ENCODE measurements around the gene SMAD3. TPM values are rescaled to one million over a fixed set of nuclear protein-coding genes. Genes with fewer than 3 reads are reported as not detected.

The SMAD3 gene
- total RNA-seq, 2 experiments from 2014 or later = 41.2 to 77.8 TPM

GRCh38 chr15:67120009-67120838, 54.8 kb downstream of the SMAD3 start:
- no peak for TF ChIP-seq EZH2phosphoT487 (IDR thresholded peaks at IDR 0.05; ENCODE audit: borderline replicate concordance, low read depth, low read length)
- TF ChIP-seq CTCF (conservative IDR thresholded peaks at IDR 0.05; ENCODE audit: low read length) = no peak
- CTCF ChIA-PET (ENCODE audit: unreplicated experiment) = interaction anchor here (0.8 kb wide), 1 partner anchor 19 kb away, joined by 3 read pairs; no protein-coding TSS in a partner anchor
- H3K36me3 ChIP-seq (ENCODE audit: insufficient read depth, low read length) = no peaks in the 10 kb centered on the region; the same call in 1 of the 2 replicates
- H2AFZ ChIP-seq (ENCODE audit: low read length) = no peak overlapping the region
- no peaks in the 10 kb centered on the region for H4K20me1 ChIP-seq (ENCODE audit: insufficient read depth, low read length)
- H3K79me2 ChIP-seq (ENCODE audit: insufficient read depth, low read depth, low read length) = peaks cover 54% of the 10 kb centered on the region; the same call in 1 of the 2 replicates
- peak overlapping the region; percentile 35 for H3K27ac ChIP-seq (ENCODE audit: low read depth, low read length, poor library complexity, severe bottlenecking)
- H3K4me1 ChIP-seq (ENCODE audit: insufficient read depth, low read length, poor library complexity, severe bottlenecking) = peaks cover 72% of the 10 kb centered on the region
- intact Hi-C loops (cut with micrococcal nuclease; ENCODE audit: unreplicated experiment) = no loop called here
- no peak for DNase-seq (ENCODE audit: low spot score)
- H3K4me2 ChIP-seq (ENCODE audit: low read length) = peak overlapping the region; percentile 63
- H3K4me3 ChIP-seq (ENCODE audit: low read depth, low read length, poor library complexity, severe bottlenecking) = no peak overlapping the region
- no peaks in the 10 kb centered on the region for H3K9me3 ChIP-seq (ENCODE audit: low read length)
- BruUV-seq (replicated peaks) = no TSS peak
- H3K9me2 ChIP-seq (ENCODE audit: insufficient read depth, low read length) = no peaks in the 10 kb centered on the region
- POLR2A ChIA-PET = interaction anchor here (0.5 to 2.0 kb wide), 6 partner anchors 9 to 180 kb away, joined by 3 to 6 read pairs (median 3); no protein-coding TSS in a partner anchor

- intact Hi-C loops (cut with micrococcal nuclease; ENCODE audit: unreplicated experiment) = no loop called here
- Histone ChIP-seq H2AFZ (ENCODE audit: low read length) (no peak overlapping the region), H3K27ac (ENCODE audit: low read depth, low read length, poor library complexity, severe bottlenecking) (peak overlapping the region; percentile 35), H4K20me1 (ENCODE audit: insufficient read depth, low read length) (no peaks in the 10 kb centered on the region), H3K9me3 (ENCODE audit: low read length) (no peaks in the 10 kb centered on the region), H3K4me3 (ENCODE audit: low read depth, low read length, poor library complexity, severe bottlenecking) (peak overlapping the region; percentile 26), H3K79me2 (ENCODE audit: insufficient read depth, low read depth, low read length) (peaks cover 46% of the 10 kb centered on the region; the same call in 1 of the 2 replicates), H3K36me3 (ENCODE audit: insufficient read depth, low read length) (no peaks in the 10 kb centered on the region; the same call in 1 of the 2 replicates), H3K9me2 (ENCODE audit: insufficient read depth, low read length) (no peaks in the 10 kb centered on the region), H3K4me1 (ENCODE audit: insufficient read depth, low read length, poor library complexity, severe bottlenecking) (peaks cover 64% of the 10 kb centered on the region), H3K4me2 (ENCODE audit: low read length) (peak overlapping the region; percentile 63)
- ChIA-PET CTCF (ENCODE audit: unreplicated experiment) (interaction anchor here (0.8 kb wide), 1 partner anchor 20 kb away, joined by 3 read pairs; no protein-coding TSS in a partner anchor), POLR2A (interaction anchor here (0.7 to 1.5 kb wide), 4 partner anchors 10 to 1232 kb away, joined by 3 to 6 read pairs (median 3); no protein-coding TSS in a partner anchor)
- TF ChIP-seq CTCF (conservative IDR thresholded peaks at IDR 0.05; ENCODE audit: low read length) (no peak), EZH2phosphoT487 (IDR thresholded peaks at IDR 0.05; ENCODE audit: borderline replicate concordance, low read depth, low read length) (no peak)
- BruUV-seq (replicated peaks) = no TSS peak
- DNase-seq (ENCODE audit: low spot score) = no peak
Observed at GRCh38 chr15:67120839-67121643, 55.6 kb downstream of the SMAD3 start.
